22Rv1 (cell line): Measurements from ENCODE around the gene ENTPD8.

Source experiments
- ZFX ChIP-seq: fragments of 450-650 bp; IDR thresholded peaks from 2 replicates; pipeline ENCODE4 v1.6.1; 2017; ENCODE audit warnings: antibody characterized with exemption, borderline replicate concordance
- TF ChIP-seq, protein P1 (sequence below): fragments of 450-650 bp; IDR thresholded peaks from 2 replicates; pipeline ENCODE4 v1.5.1; 2017; ENCODE audit warnings: mild to moderate bottlenecking

DNA sequence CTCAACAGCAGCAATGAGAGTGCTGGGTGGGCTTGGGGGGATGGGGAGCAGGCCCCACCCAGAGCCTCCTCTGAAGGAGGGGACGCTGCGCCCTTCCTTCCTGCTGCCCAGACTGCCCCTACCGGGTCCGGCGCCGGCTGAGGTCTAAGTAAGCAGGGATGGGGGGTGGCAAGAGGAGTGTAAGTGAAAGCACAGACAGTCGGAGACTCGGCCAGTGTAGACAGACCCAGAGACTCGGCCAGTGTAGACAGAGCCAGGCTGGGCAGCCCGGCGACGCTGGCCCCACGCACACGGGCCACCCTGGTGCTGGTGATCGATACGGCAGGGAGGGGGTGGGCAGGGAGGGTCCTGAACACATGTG lies 7.4 kb upstream of the ENTPD8 start:
- TF ChIP-seq, protein P1, sequence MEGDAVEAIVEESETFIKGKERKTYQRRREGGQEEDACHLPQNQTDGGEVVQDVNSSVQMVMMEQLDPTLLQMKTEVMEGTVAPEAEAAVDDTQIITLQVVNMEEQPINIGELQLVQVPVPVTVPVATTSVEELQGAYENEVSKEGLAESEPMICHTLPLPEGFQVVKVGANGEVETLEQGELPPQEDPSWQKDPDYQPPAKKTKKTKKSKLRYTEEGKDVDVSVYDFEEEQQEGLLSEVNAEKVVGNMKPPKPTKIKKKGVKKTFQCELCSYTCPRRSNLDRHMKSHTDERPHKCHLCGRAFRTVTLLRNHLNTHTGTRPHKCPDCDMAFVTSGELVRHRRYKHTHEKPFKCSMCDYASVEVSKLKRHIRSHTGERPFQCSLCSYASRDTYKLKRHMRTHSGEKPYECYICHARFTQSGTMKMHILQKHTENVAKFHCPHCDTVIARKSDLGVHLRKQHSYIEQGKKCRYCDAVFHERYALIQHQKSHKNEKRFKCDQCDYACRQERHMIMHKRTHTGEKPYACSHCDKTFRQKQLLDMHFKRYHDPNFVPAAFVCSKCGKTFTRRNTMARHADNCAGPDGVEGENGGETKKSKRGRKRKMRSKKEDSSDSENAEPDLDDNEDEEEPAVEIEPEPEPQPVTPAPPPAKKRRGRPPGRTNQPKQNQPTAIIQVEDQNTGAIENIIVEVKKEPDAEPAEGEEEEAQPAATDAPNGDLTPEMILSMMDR, result no peak
- no peak for TF ChIP-seq ZFX
